HG02852 (cell line): Measurements from ENCODE around the gene CCR3.

Source experiments
- ATAC-seq: cut with Tn5 transposase; IDR thresholded peaks from one replicate; pipeline ENCODE4 v1.9.1; 2021; ENCODE audit warnings: mild to moderate bottlenecking, moderate library complexity; ENCODE audit not compliant: unreplicated experiment

The CCR3 gene

DNA sequence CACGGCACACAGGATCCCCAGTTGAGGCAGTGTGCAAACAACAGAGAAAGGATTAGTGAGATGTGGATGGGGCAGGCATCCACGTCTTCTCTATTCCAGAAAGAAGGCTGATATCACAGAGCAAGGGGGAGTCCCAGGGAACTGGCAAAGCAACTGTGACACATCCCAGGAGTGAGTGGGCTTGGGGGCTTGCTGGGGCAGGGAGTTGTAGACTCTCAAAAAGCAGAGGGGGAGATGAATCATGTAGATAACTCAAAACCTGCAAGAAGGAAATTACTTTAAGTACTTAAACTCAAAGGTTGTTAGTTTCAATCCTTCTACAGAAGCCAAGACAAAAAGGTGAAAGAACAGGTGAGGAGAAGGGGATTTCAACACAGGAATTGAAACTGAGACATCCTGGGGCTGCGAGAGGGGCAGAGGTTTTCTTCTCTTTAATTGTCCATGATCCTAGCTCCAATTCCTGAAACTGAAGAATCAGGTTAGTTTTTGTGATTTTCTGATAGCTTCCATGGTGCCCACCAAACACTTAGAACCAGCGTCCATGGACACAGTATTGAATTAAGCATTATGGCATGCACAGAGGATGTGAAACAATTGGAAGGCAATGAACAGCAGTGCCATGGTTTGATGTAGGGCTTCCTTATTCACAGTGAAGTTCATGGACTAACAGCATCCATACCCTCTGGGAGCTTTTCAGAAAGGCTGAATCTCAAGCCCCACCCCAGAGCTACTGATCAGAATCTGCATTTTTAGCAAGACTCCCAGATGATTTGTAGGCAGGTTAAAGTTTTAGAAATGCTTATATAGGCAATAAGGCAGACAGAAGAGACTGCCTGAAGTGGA lies 52.0 kb downstream of the CCR3 start:
- peak; percentile 60 for ATAC-seq

DNA sequence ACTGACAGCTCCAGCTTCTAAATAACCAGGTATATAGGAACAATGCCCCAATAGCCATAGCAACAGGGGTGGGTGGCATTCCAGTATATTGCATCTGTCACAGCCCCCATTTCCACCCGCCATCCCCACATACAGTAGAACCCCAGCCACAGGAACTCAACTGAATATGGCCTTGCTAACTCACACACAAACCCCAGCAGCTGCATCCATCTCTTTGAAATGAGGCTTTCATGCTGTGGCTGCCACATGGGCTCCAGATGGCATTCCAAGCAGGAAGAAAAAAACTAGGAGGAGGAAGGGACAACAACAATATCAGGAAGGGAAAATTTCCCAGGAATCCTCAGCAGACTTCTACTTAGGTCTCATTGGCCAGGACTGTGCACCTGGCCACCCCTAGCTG lies 54.6 kb downstream of the CCR3 start:
- no peak for ATAC-seq

DNA sequence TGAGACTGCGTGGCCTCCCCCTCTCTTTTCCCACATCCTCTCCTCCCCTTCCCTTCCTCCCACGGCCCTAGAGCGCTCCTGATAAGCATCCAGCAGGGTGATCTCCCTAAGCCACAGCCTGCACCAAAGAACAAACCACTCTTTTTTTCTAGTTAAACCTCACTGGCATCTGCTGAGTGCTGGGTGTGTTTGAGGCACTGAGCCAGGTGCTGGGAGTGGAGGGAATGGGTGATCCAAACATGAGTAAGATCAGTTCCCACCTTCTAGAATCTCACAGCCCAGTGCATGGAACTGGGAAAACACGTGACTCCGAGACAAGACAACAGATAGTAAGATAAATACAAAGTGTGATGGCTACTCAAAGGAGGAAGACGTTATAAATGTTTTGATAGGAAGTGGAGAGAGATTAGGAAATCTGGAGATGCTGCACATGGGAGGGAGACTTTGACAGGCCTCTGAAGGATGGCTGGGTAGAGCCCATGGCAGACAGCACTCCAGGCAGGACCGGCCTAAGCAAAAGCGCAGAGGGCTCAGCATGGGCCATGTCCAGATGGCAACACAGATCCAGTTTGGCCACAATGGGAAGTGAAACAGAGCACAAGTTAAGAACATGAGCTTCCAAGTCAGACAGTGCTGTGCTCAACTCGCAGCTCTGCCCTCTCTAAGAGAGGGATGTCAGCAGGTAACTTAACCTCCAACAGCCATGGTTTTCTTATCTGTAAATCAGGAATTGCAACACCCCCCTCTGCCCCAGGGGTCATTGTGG lies 55.6 kb downstream of the CCR3 start:
- ATAC-seq, result no peak

DNA sequence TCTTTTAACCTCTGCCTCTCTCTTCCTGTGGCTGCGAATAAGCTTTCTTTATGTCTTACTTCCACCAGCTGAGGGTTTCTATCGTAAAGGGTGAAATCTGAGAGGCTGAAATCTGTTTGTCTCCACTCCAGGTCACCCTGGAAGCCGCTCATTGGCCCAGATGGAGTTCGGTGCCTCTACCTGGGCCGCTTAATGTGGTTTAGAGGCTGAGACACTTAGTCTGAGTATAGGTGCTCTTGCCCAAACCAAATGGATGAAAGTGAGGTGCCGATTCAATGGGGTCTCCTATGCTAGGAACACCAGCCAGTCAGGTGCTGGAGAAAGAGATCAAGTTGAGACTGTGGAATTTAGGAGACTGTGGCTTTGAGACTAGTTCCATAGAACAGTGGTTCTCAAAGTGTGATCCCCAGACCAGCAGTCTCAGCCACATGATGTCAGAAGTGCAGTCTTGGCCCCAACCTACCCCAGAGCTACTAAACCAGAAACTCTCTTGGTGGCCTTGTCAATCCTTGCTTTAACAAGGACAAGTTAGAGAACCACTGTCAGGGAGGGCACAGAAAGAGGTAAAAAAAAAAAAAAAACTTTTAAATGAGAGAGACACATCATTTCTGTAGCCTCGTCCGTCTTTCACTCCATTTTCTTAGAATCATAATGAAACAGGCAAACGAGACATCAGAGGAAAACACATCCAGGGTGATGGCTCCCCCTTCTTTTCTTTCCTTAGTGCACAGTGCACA lies 56.8 kb downstream of the CCR3 start:
- peak; percentile 55 for ATAC-seq

DNA sequence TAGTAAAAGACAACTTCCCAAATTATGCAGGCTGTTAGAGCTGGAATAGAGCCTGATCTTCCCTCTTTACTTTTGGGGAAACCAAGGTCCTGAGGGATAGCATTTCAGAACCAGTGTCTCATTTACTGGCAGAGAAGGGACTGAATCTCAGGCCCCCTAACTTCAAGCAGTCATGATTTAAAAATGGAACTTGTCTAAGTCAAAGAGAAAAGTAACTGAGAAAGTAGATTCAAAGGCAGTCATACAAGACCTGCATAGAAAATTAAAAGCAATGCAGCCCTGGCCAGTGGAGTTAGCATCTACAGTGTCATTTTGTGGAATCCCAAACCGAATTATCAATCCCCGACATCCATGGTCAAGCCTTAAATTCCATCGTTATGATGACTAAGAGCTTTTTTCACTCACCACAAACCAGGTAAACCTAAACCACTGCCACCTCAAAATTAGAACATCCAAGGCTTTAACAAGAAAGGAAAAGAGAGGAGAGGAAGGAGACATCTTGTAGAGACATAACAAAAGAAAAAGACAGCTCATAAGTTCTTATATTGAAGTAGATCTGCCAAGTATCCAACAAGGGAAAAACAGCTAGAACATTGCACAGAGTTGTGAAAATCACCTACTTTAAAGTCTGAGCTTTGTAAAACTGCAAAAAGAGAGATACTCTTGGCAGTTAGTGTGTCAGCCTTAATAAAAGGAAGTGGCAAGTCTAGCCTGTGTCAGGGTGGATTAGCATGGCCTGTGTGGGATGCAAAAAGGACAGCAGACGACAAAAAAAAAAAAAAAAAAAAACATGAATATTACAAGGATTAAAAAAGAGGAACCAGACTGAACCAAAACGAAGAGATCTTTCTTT lies 57.6 kb downstream of the CCR3 start:
- peak; percentile 18 for ATAC-seq

DNA sequence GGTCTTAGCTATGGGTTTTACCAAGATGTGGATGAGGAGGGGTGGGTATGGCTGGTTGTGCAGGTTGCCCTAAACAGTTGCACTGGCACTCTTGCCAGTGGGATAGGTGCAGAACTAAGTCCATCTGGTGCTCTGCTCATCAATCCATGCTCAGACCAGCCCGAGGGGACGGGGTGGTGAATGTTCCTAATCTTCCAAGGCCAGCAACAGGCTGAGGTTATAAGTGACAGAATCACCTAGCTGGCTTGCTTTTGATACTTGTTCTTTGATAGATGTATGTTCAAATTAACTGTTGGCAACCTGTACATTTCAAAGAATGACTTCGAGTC lies 58.2 kb downstream of the CCR3 start:
- ATAC-seq, result no peak

DNA sequence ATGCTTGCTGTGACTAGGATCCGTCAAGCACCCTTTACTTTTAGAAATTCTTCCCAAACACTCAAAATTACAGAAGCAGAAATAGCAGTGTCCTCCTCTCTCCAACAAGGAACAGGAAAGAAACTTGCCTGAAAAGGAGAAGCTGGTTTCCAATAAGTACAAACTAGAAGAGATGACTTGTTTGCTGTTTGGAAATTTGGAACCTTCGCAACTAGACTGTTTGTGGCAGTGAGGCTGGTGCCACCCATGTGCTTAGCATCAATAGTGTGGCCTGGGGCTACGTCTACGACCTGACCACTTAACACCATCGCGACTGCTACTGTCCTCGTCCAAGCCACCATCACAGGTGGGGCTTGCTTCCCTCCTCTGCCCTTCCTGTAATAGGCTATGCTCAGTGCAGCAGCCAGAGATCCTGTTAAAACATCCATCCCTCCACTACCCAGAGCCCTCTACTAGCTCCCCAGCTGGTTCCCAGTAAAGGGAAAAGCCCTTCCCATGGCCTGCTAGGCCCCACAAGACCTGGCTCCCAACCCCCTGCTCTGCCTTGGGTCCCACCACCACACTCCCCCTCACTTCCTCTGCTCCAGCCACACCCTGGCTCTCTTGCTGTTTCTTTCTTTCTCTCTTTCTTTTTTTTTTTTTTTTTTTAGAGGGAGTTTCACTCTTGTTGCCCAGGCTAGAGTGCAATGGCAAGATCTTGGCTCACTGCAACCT lies 59.0 kb downstream of the CCR3 start:
- no peak for ATAC-seq

DNA sequence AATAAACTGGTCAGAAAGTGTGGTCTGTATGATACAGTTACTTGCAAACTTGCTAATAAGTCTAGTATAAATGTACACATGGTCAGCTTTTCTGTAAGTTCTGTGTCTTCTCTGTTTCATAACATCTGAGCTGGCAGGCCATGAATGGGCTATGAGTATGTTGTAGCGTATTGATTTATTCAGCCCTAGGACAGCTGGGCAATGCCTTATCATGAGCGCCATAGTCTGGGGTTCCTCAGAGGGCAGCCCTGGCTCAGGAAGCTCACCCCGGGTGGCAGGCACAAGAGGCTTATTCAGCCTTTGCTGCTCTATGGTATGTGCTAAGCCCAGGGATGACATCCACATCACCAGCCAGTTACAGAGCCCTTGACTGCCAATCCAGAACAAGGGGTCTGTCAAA lies 61.0 kb downstream of the CCR3 start:
- no peak for ATAC-seq

DNA sequence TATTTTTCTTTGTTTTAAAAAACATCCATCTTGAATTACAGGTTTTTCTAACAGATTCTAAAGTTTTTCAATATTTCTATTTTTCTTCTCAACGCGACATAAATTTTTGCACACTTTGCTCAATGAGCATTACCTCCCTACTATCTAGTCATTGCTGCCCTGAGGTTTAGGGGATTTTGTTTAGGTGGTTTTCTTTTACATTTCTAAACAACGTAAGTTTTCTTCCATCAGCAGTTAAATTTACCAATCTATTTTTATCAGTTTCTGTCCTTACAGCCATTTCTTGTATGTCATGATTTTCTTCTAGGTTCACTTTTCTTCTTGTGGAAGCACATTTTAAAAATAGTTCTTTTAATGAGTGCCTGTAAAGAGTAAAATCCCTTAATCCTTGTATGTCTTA lies 62.5 kb downstream of the CCR3 start:
- no peak for ATAC-seq

DNA sequence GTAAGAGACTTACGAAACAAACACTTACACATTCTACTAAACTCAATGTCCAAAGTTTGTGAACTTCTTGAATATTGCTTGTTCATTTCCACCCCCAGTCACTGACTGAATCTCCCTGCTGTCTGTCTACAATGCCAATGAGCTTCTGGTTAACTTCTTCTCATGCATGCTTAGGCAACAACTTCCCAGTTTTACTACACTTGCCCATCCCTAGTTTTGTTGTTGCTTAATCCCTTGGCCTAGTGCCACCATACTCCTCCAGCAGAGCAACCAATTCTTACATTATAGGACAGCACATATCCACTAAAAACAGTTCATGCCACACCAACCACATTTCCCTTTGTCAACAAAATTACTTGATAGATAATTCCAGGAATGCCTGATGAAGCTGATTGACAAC lies 70.7 kb downstream of the CCR3 start:
- no peak for ATAC-seq

DNA sequence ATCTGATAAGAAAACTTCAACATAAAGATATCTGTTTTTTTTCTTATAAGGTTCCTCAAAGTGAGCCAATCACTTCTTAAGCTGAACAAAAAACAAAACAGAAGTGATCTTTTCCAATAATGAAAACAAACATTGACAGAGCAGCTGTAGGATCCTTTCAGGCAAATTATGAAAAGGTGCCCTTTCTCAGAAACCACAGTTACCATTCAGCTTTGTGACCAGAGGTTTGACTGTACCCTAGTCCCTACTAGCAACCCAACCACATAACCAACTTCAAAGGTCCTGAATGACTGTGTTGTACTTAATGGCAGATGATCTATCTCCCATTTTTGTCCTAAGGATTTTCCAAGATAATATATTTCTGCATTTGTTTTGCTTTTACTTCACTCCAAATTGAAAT lies 72.3 kb downstream of the CCR3 start:
- no peak for ATAC-seq

DNA sequence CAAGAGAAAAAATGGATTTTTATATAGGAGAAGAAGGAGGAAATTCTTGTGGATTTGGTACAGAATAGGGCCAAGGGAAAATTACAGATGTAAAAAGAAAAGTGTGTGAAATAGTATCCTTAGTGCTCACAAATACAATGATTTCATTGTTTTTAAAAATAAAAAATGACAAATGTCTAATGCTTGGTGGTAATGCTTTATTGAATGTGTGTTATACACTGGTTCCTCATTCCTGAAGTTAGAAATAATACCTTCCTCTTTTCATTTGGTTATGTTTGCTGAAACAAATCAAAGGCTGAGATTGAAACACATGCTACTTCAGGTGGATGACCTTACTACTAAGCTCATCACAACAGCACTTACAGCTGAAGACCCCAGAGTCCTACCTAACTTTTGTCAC lies 73.9 kb downstream of the CCR3 start:
- no peak for ATAC-seq
